IPS-18c (cell line): ENCODE data around the gene SLC25A21.

Experiments used
- H3K4me3 ChIP-seq: 2 replicates; pipeline ENCODE4 v1.7.0; 2013; ENCODE audit warnings: low read depth, mild to moderate bottlenecking, low read length, moderate library complexity; ENCODE audit not compliant: insufficient read depth
- H3K9me3 ChIP-seq: one replicate; pipeline ENCODE4 v1.6.1; 2013; ENCODE audit warnings: mild to moderate bottlenecking, low read length, moderate library complexity; ENCODE audit not compliant: control insufficient read depth, insufficient read depth

Gene SLC25A21

DNA sequence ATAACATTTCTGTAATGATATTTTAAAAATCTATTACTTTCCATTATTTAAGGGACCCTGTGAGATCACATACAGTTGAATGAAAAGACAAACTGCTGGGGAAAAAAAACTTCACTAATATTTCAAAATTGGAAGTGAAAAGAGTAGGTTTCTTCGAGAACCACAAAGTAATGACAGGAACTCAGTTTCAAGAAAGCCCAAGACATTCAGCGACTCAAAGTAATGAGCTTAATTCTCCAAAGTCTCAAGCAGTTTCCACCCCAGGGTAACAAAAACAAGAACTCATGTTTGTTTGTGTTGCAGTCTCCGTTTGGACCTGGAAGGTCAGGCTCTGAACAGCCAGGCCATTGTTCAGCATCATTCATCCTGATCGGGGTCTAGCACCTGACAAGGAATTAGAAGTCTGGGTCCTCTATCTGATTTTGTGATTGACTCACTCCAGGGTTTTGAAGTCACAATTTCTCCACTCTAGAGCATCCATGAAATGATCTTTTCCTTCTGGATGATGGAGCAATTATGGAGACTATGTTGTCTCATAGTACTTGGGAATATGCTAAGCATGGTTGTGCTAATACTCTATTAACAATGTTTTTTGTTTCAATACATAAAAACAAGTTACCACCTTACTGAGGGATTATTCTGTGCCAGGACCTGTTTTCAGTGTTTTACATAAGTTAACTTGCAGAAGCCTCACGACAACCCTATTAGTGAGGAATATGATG is 126.9 kb downstream of the SLC25A21 start:
- Histone ChIP-seq H3K4me3 (no peak overlapping the region), H3K9me3 (no peaks in the 10 kb centered on the region)

DNA sequence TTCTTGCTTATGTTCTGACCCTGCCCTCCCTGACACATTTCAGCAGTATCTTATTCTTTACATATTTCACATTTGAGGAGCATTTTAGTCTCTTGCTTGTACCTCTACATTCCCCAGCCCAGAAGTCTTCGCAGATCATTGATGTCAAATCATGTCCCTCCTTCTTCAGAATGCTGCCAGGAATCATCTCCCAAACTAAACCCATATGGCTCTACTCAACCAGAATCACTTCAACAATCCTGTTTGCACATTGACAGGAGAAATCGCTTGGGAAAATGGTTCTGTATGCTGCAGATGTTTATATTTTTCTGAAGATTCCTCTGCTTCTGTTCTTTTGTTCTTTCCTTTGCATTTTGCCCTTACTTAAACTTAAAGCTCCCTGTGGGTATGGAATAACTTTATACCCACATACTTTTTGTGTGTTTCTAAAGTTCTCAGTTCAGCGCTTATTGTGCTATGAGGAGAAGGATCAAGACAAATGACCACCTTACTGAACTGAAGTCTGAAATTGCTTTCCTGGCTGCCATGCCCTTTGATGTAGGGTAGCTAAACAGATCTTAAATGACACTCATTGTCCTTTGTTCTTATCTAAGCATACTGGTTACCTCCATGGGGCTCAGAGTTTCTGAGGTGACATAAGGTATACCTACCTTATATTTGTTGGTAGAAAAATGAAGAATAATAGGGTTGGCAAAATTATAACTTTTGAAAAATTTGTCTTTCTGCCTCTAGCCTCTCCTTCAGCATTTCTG is 134.6 kb downstream of the SLC25A21 start:
- H3K9me3 ChIP-seq, result no peaks in the 10 kb centered on the region

DNA sequence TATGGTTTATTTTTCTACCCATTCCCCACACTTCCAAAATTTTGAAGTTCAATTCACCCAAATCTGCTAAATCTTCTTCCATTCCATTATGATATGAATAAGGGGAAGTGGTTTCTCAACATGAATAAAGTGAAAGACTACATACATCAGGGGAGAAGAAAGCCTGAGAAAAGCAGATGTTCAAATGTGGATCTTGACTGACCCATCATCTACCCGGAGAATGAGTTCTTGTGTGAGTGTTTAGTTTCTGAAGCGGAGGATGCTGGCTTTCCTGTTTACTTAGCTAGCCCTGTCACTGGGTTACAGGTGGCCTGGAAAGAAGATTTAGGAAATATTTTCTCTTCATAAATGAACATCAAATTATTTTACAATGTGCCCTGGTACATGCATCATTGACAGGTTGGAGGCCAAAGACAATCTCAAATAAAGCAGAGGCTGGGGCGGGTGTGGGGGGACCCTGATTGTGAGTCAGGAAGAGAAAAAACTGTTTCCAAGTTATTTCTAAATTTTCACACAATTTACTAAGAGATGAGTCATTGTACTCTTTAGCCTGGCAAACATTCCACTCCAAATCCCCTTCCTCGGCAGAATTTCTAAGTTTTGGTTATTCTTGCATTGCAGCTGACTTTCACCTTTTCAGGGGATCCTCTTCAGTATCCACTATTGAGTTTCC is 135.6 kb downstream of the SLC25A21 start:
- Histone ChIP-seq H3K9me3 (no peaks in the 10 kb centered on the region), H3K4me3 (no peak overlapping the region)

More for the DNA sequence above, 134.6 kb downstream of the SLC25A21 start:
- H3K4me3 ChIP-seq, result no peak overlapping the region

DNA sequence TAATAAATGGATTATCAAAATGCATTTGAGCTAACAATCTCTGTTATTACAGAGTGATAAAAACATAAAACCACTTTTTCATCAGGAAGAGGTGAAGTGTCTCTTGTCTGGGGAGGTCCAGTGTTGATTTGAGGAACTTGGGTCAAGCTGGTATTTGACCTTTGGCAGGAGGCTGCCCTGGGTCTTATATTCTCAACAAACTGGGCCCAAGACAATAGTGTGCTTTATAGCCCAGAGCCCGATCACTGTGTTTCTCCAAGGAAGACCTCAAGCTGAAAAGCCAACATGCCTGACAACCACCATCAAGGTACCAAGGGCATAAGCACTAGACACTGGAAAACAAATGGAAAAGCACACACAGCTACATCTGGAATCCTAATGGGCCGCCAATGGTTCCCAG is 137.0 kb downstream of the SLC25A21 start:
- Histone ChIP-seq H3K9me3 (no peaks in the 10 kb centered on the region), H3K4me3 (no peak overlapping the region)

DNA sequence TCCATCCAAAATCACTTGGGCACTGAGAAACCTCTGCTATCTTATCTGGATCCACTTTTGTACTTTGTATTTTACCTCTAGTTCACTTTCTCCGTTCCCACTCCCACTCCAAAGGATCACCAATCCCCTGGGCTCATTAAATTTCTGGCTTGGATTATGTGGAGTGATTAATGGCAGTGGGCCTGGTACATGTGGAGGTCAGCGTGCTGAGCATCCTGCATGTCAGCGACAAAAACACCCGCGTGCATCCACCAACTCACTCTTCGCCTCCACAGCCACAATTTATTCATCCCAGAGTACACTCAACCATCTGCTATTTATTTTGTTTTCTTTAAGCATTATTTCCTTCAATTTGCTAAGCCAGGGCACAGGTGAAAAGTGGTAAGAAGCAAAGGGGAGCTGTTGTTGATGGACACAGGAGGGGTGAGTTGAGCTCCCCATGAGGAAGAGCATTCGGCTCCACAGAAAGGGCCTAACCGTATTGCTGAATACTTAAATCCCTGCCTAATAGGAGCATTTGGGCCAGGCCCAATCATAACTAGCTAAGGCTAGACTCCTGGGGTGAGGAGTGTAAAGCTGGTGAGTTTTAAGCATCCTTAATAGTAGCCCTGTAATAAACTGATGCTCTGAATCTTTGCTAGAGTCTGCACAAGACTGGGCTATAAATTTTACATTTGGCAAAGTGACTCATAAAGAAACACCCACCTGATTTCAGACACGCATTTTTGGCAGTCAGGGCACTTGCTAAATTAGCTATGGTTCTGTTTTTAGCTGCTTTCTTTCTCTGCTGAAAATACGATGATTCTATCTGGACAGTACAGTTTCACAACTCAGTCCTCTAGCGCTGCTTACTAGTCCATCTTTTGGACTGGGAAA is 137.8 kb downstream of the SLC25A21 start:
- H3K9me3 ChIP-seq, result no peaks in the 10 kb centered on the region
- no peak overlapping the region for H3K4me3 ChIP-seq

DNA sequence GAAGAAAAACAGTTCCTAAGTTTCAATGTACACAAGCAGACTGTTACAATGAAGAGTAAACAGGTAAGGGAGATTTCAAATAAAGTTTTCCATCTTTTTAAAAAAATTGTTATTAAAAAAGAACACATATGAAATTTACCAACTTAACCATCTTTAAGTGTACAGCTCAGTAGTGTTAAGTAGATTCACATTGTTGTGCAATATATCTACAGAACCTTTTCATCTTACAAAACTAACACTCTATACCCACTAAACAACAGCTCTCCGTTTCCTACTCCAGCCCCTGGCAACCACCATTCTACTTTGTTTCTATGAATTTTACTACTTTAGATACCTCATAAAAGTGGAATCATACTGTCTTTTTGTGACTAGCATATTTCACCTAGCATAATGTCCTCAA is 139.5 kb downstream of the SLC25A21 start:
- H3K4me3 ChIP-seq, result no peak overlapping the region
- no peaks in the 10 kb centered on the region for H3K9me3 ChIP-seq

GRCh38 chr14:37027188-37027824 is 145.1 kb downstream of the SLC25A21 start:
- no peak overlapping the region for H3K4me3 ChIP-seq
- H3K9me3 ChIP-seq, result no peaks in the 10 kb centered on the region

DNA sequence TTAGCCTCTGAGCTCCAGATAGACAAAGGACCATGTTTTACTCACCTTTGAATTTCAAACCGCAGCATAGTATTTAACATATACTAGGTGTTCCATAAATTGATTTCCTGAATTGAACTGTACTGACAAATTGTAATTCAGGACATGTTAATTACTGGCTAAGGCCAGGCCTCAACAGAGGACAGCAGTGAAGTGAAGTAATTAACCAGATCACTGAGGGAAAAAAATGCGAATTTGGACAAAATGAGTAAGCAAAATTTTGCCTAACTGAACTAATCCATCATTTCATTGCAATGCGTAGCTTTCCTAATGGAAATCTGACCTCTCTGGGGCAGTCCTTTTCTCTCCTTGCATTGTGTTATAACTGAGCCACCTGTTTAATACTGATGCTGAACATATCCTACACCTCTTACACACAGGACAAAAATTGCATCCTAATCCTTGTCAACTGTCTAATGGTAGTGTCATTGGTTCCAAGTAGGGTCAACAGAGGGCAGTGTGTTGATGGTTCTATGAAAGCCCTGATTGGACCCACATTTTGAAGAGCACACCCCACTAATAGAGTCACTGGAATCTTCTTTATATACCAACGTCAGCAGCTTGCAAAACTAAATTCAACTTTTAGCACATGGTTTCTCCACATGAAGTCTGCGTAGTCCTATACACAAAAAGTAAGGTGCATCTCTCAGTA is 148.4 kb downstream of the SLC25A21 start:
- Histone ChIP-seq H3K4me3 (no peak overlapping the region), H3K9me3 (no peaks in the 10 kb centered on the region)

DNA sequence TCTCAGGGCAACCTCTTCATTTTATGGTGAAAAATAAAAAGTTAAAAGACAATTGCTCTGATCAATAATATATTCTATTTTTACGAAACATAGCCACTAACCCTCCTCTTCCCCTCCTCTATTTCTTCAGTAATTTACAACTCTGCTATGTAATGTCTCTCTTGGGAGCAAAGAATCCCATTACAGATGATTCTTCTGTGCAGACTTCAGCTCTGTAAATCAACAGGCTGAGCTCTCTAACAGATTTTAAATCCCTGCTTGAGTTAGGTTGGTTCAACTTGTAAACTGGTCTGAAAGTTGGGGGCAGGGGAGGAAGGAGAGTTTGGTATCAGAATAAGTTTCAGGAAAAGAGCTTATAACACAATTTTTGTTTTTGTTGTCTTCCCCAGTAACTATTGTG is 151.0 kb downstream of the SLC25A21 start:
- no peaks in the 10 kb centered on the region for H3K9me3 ChIP-seq
- H3K4me3 ChIP-seq, result no peak overlapping the region

DNA sequence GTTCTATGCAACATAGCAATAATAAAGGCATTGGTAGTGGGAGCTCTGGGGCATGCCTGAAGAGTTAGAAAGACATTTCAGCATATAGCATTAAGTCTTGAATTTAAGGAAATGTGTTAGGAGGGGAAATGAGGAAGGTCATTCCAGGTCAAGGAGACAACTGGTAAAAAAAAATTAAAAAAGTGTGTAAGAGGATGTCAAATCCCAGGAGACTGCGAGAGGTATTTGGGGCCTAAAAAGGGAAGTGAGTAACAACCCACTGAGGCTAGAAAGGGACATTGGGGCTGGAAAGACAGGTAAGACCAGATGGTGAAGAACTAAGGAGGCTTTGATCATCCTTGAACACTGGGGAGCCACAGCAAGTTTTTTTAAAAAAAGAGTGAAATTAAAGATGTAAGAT is 152.9 kb downstream of the SLC25A21 start:
- no peaks in the 10 kb centered on the region for H3K9me3 ChIP-seq

DNA sequence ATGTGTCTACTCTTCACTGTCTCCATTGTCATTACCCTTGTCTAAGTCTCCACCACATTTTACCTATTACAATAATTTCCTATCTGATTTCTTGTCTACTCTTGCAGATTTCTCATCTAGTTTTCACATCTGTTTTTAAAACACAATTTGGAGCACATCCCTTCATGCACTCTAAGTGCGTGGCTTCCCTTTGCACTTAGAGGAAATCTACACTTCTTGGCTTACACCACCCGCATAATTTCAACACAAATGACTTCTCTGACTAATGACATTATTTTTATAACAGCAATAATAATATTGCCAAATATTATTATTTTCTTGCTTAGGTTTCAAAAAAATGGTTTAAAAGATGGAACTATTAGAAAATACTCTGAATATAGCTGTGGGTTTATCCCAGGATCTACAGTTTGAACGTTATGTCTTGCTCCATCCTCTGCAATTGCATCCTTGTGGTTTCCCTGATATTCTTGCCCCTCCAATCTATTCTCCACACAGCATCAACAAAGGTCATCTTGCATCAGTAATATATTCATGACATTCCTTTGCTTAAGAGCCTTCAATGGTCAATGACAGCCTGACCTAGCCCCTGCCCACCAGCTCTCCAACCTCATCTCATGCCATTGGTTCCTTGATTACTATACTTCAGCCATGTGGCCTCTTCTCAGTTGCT is 153.7 kb downstream of the SLC25A21 start:
- no peaks in the 10 kb centered on the region for H3K9me3 ChIP-seq
- H3K4me3 ChIP-seq, result no peak overlapping the region

More for the DNA sequence above, 152.9 kb downstream of the SLC25A21 start:
- H3K4me3 ChIP-seq, result no peak overlapping the region

DNA sequence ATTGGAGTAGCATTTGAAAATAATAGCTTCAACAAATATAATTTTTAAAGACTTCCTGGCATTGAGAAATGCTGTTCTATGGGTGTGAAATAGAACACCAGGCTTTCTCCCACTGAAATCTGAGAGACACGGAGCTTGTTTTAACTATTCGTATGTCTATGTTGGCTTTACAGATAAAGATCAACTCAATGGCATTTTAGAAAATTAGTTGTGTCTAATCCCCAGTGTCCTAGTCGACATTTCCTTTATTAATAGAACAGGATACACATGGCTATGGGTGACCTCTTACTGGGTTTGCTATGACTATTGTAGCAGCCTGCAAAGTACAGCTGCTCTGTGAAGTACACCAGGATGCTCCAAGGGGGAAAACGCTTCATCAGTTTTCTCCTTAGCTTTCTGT is 159.3 kb downstream of the SLC25A21 start:
- H3K9me3 ChIP-seq, result no peaks in the 10 kb centered on the region
- no peak overlapping the region for H3K4me3 ChIP-seq

DNA sequence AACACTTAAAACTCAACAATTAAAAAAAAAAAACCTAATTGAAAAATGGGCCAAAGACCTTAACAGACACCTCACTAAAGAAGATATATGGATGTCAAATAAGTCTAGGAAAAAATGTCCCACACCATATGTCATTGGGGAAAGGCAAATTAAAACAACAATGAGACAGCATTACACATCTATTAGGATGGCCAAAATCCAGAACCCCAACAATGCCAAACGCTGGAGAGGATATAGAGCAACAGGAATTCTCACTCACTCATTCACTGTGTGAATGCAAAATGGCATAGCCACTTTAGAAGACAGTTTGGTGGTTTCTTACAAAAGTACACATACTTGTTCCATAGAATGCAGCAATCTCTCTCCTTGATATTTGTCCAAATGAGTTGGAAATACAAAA is 173.7 kb downstream of the SLC25A21 start:
- no peak overlapping the region for H3K4me3 ChIP-seq
- no peaks in the 10 kb centered on the region for H3K9me3 ChIP-seq

DNA sequence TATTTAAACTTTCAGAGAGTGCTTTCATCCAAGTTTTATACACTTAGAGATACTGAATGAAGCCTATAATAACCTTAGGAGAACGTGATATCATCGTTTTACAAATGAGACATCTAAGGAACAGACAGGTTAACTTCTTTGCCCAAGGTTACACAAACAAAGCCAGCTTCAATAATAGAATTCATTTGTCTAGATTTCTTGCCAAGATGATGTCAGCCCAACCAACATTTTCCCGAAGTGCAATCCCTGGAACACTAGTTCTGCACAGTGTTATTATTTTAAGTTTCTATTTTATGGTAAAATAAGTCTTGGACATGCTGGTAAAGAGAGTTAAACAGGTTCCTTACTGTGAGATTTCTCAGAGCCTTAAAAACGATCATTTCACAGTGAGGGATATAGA is 174.6 kb downstream of the SLC25A21 start:
- Histone ChIP-seq H3K9me3 (no peaks in the 10 kb centered on the region), H3K4me3 (no peak overlapping the region)

DNA sequence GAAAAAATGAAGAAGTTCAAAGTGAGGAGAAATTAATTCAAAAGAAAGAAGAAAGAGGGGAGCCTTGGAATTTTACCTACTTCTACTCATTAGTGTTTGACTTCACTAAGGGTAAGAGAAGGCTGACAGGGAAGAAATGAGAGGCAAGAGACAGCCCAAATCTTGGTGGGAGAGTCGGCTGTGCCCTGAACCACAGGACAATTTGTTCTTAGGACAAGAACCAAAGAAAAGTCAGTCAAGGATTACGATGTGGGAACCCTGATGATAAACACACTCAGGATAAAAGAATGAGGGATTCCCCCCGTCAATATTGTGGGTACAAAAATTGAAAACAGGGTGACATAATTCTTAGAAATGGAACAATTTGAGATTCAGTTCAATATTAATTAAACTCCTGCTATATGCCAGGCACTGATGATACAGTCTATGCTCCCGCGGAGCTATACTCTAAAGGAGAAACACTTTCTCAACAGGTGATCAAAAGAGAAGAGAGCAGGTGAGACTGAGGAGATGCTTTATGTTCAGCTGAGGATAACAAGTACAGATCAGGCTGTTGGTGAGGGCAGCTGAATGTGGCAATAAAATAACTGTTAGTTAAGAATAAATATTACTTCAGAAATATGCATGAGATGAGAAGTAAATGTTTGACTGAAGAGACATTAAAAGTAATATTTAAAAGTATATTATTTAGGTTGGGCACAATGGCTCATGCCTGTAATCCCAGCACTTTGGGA is 175.4 kb downstream of the SLC25A21 start:
- H3K4me3 ChIP-seq, result no peak overlapping the region

More for the DNA sequence above, 175.4 kb downstream of the SLC25A21 start:
- no peaks in the 10 kb centered on the region for H3K9me3 ChIP-seq
